Endothelial cell (in vitro differentiated cells): ENCODE results near the gene ZNF319. TPM values are rescaled to one million over a fixed set of nuclear protein-coding genes. Genes with fewer than 3 reads are reported as not detected.

Experiments used
- DNase-seq: peaks from one replicate; pipeline ENCODE4 v3.0.0; 2021; ENCODE audit warnings: low spot score
- H3K27ac Mint-ChIP-seq: one replicate; pipeline ENCODE4 v1.8.0; 2021; ENCODE audit warnings: mixed read lengths, inconsistent platforms; ENCODE audit not compliant: unreplicated experiment
- H3K27me3 Mint-ChIP-seq: one replicate; pipeline ENCODE4 v1.8.0; 2021; ENCODE audit warnings: mild to moderate bottlenecking, moderate library complexity, mixed read lengths, inconsistent platforms; ENCODE audit not compliant: unreplicated experiment
- H3K36me3 Mint-ChIP-seq: one replicate; pipeline ENCODE4 v1.8.0; 2021; ENCODE audit warnings: mild to moderate bottlenecking, low read depth, mixed read lengths, inconsistent platforms; ENCODE audit not compliant: unreplicated experiment
- H3K4me1 Mint-ChIP-seq: one replicate; pipeline ENCODE4 v1.8.0; 2021; ENCODE audit warnings: mild to moderate bottlenecking, mixed read lengths, inconsistent platforms; ENCODE audit not compliant: unreplicated experiment
- H3K4me3 Mint-ChIP-seq: one replicate; pipeline ENCODE4 v1.8.0; 2021; ENCODE audit warnings: mild to moderate bottlenecking, mixed read lengths, inconsistent platforms; ENCODE audit not compliant: unreplicated experiment
- H3K9me3 Mint-ChIP-seq: one replicate; pipeline ENCODE4 v1.8.0; 2021; ENCODE audit warnings: mixed read lengths, inconsistent platforms; ENCODE audit not compliant: unreplicated experiment
- total RNA-seq: library from RNA; stranded (reverse); fragmentation: NEBNext Ultra II Directional; extraction: Animal tissue kit (Norgen Biotek cat#: 25700); gene quantifications from one replicate; pipeline ENCODE4 v1.2.1, GENCODE V29; 2021; ENCODE audit not compliant: unreplicated experiment
- TF ChIP-seq, protein P1 (sequence below): fragments of 200-600 bp; sonication (generic); IDR thresholded peaks from one replicate; pipeline ENCODE4 v1.5.0; 2021; ENCODE audit warnings: antibody characterized with exemption; ENCODE audit not compliant: unreplicated experiment

Gene ZNF319
- total RNA-seq, 1 donor from 2014 or later = 16.1 TPM

DNA sequence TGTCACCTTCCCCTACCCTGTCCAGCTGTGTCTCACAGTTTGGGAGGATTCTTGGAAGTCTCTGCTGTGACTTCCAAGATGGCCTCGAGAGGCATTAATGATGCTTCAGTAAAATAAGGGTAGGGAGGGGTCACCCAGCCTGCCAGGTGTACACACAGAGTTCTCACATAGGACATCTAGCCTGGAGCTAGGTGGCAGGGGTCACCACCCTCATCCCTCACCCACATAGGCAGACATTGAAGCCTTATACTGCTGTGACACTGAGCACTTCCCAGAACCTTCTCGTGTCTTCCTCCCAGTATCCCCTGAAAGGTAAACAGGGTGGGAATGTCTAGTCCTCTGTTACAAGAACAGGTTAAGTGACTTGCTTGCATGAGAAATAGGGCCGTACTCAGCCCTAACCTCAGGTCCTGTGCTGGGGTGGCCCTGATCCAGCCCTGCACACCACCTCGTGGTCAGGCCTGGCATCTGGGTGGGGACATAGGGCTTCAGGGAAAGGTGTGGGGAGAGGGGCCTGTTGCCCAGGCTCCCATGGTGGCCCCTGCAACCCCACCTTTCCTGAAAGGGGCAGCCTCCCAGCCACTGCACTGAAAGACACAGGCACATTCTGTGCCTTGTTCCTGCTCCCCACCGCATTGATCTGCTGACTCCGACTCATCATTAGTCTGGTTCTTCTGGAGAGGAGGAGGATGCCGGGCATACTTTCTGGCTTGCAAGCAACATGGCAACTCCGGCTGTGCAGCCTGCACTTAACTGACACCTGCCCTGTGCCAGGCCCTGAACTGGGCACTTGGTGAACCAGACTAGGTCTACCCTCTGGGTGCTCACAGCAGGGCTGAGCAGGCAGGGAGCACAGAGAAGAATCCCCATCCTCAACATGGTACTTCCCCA is 21.4 kb upstream of the ZNF319 start:
- TF ChIP-seq, protein P1, sequence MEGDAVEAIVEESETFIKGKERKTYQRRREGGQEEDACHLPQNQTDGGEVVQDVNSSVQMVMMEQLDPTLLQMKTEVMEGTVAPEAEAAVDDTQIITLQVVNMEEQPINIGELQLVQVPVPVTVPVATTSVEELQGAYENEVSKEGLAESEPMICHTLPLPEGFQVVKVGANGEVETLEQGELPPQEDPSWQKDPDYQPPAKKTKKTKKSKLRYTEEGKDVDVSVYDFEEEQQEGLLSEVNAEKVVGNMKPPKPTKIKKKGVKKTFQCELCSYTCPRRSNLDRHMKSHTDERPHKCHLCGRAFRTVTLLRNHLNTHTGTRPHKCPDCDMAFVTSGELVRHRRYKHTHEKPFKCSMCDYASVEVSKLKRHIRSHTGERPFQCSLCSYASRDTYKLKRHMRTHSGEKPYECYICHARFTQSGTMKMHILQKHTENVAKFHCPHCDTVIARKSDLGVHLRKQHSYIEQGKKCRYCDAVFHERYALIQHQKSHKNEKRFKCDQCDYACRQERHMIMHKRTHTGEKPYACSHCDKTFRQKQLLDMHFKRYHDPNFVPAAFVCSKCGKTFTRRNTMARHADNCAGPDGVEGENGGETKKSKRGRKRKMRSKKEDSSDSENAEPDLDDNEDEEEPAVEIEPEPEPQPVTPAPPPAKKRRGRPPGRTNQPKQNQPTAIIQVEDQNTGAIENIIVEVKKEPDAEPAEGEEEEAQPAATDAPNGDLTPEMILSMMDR = no peak
- Mint-ChIP-seq H3K27ac (no peak overlapping the region), H3K4me3 (no peak overlapping the region), H3K9me3 (no peaks in the 10 kb centered on the region), H3K4me1 (peaks cover 27% of the 10 kb centered on the region), H3K36me3 (peaks cover 4% of the 10 kb centered on the region), H3K27me3 (peaks cover 14% of the 10 kb centered on the region)
- DNase-seq = no peak

DNA sequence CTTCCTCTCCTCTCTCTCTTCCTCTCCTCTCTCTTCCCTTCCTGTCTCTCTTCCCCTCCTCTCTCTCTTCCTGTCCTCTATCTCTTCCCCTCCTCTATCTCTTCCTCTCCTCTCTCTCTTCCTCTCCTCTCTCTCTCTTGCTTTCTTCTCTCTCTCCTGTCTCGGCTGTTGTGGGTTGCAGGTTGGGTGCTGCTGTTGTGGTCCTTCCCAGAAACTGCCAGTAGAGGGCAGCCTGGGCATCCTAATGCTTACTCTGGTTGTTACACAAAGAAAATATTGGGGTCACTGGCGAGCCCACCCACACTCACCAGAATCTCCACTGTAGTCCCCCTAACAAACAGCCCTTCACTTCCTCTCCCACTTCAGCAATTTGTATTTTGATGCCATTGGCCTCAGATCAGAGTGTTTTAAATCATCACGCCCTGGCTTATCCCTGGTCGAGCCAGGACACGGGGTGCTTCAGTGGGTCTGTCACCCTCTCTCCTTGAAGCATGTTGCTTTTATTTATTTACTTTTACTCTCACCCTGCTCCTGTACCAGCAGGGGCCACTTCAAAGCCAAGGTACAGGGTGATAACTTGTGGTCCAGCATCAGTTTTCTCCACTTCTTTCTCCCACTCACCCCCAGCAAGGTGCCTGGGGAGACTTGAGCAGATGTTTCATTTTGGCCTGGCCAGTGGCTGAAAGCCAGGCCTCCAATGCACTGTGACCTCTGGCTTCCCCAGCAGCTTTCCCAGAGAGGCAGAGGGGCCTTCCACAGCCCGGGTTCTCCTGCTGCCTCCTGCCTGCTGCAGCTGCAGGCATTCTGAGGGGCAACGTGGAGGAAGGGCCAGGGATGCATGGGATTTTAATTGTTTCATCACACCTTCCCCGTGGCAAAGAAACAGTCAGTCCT is 20.4 kb upstream of the ZNF319 start:
- H3K27me3 Mint-ChIP-seq = peaks cover 14% of the 10 kb centered on the region
- H3K9me3 Mint-ChIP-seq = no peaks in the 10 kb centered on the region
- TF ChIP-seq, protein P1 = peak; percentile 54
- H3K4me3 Mint-ChIP-seq = peak overlapping the region; percentile 7
- H3K36me3 Mint-ChIP-seq = peaks cover 4% of the 10 kb centered on the region
- H3K27ac Mint-ChIP-seq = peak overlapping the region; percentile 11
- DNase-seq = peak; percentile 69
- peaks cover 27% of the 10 kb centered on the region for H3K4me1 Mint-ChIP-seq

DNA sequence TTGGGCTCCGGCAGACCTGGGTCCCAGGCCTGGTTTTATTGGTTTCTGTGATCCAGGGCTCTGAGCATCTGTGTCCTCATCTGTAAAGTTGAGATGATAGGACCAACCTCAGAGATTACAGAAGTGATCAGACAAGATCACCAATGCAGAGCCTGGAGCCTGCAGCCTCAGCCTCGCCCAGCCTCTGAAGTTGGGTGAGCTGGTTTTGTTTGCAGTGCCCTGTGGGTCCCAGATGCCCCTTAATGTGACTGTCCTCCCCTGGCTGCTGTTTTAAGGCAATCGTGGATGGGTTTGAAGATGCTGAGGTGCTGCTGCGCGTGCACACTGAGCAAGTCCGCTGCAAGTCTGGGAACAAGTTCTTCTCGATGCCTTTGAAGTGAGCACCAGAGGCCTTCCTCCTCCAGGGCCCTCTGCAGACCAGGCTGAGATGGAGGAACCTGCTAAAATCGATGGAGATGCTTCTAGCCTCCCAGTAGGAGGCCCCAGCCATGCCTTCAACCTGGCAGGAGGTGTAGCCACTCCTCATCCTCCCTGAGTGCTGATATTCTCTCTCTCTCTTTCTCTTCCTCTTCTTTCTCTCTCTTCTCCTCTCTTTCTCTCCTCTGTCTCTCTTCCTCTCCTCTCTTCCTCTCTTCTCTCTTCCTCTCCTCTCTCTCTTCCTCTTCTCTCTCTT is 19.5 kb upstream of the ZNF319 start:
- Mint-ChIP-seq H3K27me3 (peaks cover 13% of the 10 kb centered on the region), H3K4me3 (no peak overlapping the region), H3K4me1 (peaks cover 26% of the 10 kb centered on the region), H3K27ac (no peak overlapping the region), H3K9me3 (no peaks in the 10 kb centered on the region), H3K36me3 (peaks cover 4% of the 10 kb centered on the region)
- TF ChIP-seq, protein P1 = no peak
- no peak for DNase-seq

DNA sequence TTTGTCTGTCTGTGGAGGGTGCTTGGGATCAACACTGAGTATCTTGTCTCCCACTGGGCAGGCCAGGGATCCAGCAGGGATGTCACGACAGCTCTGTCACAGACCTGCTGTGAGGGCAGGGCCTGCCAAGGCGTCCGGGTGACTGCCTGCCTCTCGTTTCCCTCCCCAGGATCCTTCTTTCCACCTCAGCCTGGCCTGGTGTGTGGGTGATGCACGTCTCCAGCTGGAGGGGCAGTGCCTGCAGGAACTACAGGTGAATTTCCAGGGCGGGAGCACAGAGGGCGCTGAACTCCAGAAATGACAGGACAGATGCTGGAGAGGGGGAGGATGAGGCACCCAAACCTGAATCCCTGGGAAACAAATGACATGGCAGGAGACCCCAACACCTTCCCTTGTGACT is 18.3 kb upstream of the ZNF319 start:
- no peaks in the 10 kb centered on the region for H3K9me3 Mint-ChIP-seq
- H3K36me3 Mint-ChIP-seq = peaks cover 4% of the 10 kb centered on the region
- H3K4me3 Mint-ChIP-seq = no peak overlapping the region
- DNase-seq = no peak
- TF ChIP-seq, protein P1 = no peak
- H3K4me1 Mint-ChIP-seq = peaks cover 21% of the 10 kb centered on the region
- H3K27me3 Mint-ChIP-seq = peaks cover 7% of the 10 kb centered on the region
- H3K27ac Mint-ChIP-seq = no peak overlapping the region
